VCaP (cell line): ENCODE results near the gene P2RY2.

Experiments
- H3K27ac ChIP-seq: fragments of 450-650 bp; 2 replicates; pipeline ENCODE4 v1.5.1; 2017
- CTCF ChIP-seq: fragments of 450-650 bp; conservative IDR thresholded peaks from 2 replicates; pipeline ENCODE4 v1.5.1; 2017; ENCODE audit warnings: mild to moderate bottlenecking, moderate library complexity

P2RY2 gene

GRCh38 chr11:73243093-73243485 lies 25.0 kb downstream of the P2RY2 start:
- no peak for TF ChIP-seq CTCF
- peak overlapping the region; percentile 64; the same call in 1 of the 2 replicates for H3K27ac ChIP-seq

DNA sequence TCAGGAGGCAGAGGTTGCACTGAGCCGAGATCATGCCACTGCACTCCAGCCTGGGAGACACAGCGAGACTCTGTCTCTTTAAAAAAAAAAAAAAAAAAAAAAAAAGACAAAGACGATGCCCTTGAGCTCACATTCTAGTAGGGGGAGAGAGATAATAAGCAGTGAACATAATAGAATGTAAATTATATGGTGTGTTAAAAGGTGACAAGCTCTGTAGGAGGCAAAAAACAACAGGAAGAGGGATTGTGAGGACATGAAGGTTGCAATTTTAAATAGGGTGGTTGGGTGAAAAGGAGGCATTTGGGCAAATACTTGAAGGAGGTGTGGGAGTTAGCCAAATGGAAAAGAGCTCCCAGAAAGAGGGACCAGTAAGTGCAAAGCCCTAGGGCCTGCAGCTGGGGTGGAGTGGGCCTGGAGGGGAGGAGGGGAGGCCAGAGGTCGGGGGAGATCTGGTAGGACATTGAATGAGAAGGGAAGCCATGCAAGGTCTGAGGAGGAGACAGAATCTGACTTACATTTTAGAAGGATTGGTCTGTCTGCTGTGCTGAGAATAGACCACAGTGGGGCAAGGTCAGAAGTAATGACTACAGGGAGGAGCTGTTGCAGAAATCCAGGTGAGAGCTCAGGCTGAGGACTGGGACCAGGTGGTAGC lies 26.6 kb downstream of the P2RY2 start:
- no peak for TF ChIP-seq CTCF
- no peak overlapping the region for H3K27ac ChIP-seq

DNA sequence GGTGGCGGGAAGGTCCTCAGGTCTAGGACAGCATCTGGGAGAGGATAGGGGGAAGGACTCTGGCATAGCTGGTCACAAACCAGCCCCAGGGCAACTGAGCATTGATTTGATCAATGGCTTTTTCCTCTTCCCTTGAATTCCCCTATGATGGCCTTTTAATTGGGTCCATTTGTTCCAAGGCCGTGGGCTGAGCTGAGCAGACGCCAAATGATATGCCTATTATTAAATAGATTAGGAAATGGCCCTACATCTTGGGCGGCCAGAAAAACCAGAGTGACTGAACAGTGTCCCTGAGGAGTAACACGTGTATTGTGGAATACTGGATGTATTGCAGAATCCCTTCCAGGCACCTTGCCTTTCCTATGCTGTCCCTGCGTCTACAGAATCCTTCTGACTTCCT lies 27.4 kb downstream of the P2RY2 start:
- no peak overlapping the region for H3K27ac ChIP-seq
- TF ChIP-seq CTCF = no peak

GRCh38 chr11:73246303-73246702 lies 28.2 kb downstream of the P2RY2 start:
- no peak for TF ChIP-seq CTCF
- no peak overlapping the region for H3K27ac ChIP-seq

DNA sequence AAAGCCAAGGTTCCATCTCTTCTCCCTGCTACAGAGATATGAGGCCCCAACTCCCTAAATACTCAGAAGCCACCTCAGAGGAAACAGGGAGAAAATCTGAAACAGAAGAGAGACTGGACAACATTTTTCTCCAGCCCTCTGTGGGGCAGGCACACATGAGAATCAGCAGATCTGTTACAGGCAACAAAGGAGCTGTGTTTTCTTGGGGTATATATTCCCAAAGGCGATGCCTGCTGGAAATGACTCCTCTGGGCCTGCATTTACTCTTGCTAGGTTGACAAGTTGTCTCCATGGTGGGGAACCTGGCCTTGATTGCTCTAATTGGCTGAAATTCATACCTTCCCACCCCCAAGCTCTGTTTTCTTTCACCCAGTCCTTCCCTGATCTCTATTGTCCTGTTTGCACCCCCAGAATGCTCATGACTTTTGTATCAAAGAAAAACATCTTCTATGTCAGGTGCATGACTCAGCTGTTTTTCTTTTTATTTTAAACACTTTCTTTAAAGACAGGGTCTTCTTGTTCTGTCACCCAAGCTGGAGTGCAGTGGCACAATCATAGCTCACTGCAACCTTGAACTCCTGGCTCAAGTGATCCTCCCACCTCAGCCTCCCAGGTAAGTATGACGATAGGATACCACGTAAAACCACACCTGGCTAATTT lies 30.6 kb downstream of the P2RY2 start:
- H3K27ac ChIP-seq = no peak overlapping the region
- TF ChIP-seq CTCF = no peak

- H3K27ac ChIP-seq = no peak overlapping the region
- TF ChIP-seq CTCF = no peak
These were observed 31.2 kb downstream of the P2RY2 start for GRCh38 chr11:73249304-73249703.

- no peak for TF ChIP-seq CTCF
- H3K27ac ChIP-seq = no peak overlapping the region
These were observed 32.0 kb downstream of the P2RY2 start for GRCh38 chr11:73249853-73250783.
